Sigmoid colon (tissue), 7 donors: Measurements from ENCODE around the gene AXL. TPM values are rescaled to one million over a fixed set of nuclear protein-coding genes. Genes with fewer than 3 reads are reported as not detected.

Experiments
- DNase-seq: peaks from one replicate; pipeline ENCODE4 v3.0.0-alpha.2; 2019
- H3K27ac ChIP-seq, 4 donors: fragments of 200-600 bp; sonication (generic); one replicate each; pipeline ENCODE4 v1.5.1; 2016 to 2019; ENCODE audit warnings: mild to moderate bottlenecking in 1 of 4
- H3K27me3 ChIP-seq, 3 donors: fragments of 200-600 bp; sonication (generic); one replicate each; pipeline ENCODE4 v1.5.1; 2019; ENCODE audit warnings: mild to moderate bottlenecking in 1 of 3
- H3K36me3 ChIP-seq, 4 donors: fragments of 200-600 bp; sonication (generic); one replicate each; pipeline ENCODE4 v1.5.1; 2016 to 2019
- H3K4me1 ChIP-seq, 4 donors: fragments of 200-600 bp; sonication (generic); one replicate each; pipeline ENCODE4 v1.5.1; 2017 to 2019
- H3K4me3 ChIP-seq, 4 donors: fragments of 200-600 bp; sonication (generic); one replicate each; pipeline ENCODE4 v1.5.1; 2017 to 2019; ENCODE audit warnings: mild to moderate bottlenecking in 2 of 4, moderate library complexity in 1 of 4
- H3K9me3 ChIP-seq, 4 donors: fragments of 200-600 bp in 3 of 4; sonication (generic) in 3 of 4; one replicate each; pipeline versions ENCODE4 v1.5.1 to v1.6.1; 2013 to 2019
- CTCF ChIP-seq, 4 experiments: fragments of 450-650 bp in 3 of 4; fragments of 200-600 bp in 1 of 4; IDR thresholded peaks; one replicate each; pipeline ENCODE4 v1.5.1; 2016 to 2019; ENCODE audit warnings: antibody characterized with exemption in 4 of 4, mild to moderate bottlenecking in 3 of 4, moderate library complexity in 2 of 4
- EP300 ChIP-seq, 4 donors: sonication (generic); formaldehyde crosslinking; IDR thresholded peaks; one replicate each; pipeline ENCODE4 v1.6.1; 2017; ENCODE audit warnings: antibody characterized with exemption in 4 of 4
- POLR2A ChIP-seq, 2 donors: fragments of 450-650 bp; IDR thresholded peaks; one replicate each; pipeline ENCODE4 v1.6.1; 2016; ENCODE audit warnings: antibody characterized with exemption in 2 of 2, mild to moderate bottlenecking in 2 of 2, moderate library complexity in 2 of 2
- POLR2AphosphoS5 ChIP-seq, 4 donors: sonication (generic); formaldehyde crosslinking; IDR thresholded peaks; one replicate each; pipeline ENCODE4 v1.6.1; 2017; ENCODE audit warnings: antibody characterized with exemption in 4 of 4
- WGBS, 2 donors: extraction: QIAGEN DNeasy Blood & Tissue Kit; methylation state at CpG; one replicate each; pipeline ENCODE4 v1.1.7; 2013; 5-methylcytosine and 5-hydroxymethylcytosine counted together
- intact Hi-C: fragments of 100-400 bp; cut with DNase I; formaldehyde crosslinking; loops from one replicate; pipeline ENCODE4 v1.15.1; 2023
- polyA plus RNA-seq, 3 donors: library from polyadenylated mRNA; stranded (reverse); fragments of 200-250 nt; gene quantifications; one replicate each; pipeline ENCODE4 v1.2.3, GENCODE V29; 2013
- total RNA-seq, 4 donors: library from RNA; depleted of rRNA; stranded (reverse); fragments of >200 nt; gene quantifications; one replicate each; pipeline ENCODE4 v1.1.0, GENCODE V29; 2016
- donor health status: healthy with polysubstance abuse.
- donor health status: Bipolar disorder and iron deficiency.
- donor health status: healthy.

Gene AXL
- total and polyA plus RNA-seq, 7 donors: 5.4 to 108 (median 85.9) TPM

GRCh38 chr19:41261474-41262190, 42.6 kb downstream of the AXL start:
- no peak for DNase-seq
- Histone ChIP-seq H3K4me3 (peak overlapping the region; percentile 18 to 66 (median 62)), H3K36me3 (peaks cover 18 to 34% (median 32%) of the 10 kb centered on the region in 4 donors), H3K9me3 (no peaks in the 10 kb centered on the region), H3K27ac (peak overlapping the region; percentile 96 to 98 (median 98)), H3K27me3 (no peaks in the 10 kb centered on the region), H3K4me1 (peaks cover 0 to 26% (median 21%) of the 10 kb centered on the region in 4 donors)
- intact Hi-C loops: loop anchor here (1.0 to 5.0 kb wide), 4 partner anchors 35 to 91 kb away; partner anchors contain the start of gene TGFB1
- TF ChIP-seq CTCF (IDR thresholded peaks at IDR 0.05): no peak
- TF ChIP-seq POLR2A (IDR thresholded peaks at IDR 0.05): no peak
- TF ChIP-seq POLR2AphosphoS5 (IDR thresholded peaks at IDR 0.05): no peak
- no peak for TF ChIP-seq EP300 (IDR thresholded peaks at IDR 0.05)
- WGBS, 2 donors: 47 to 59% methylated on average over 10 of the region's 10 CpGs

GRCh38 chr19:41263042-41263849, 44.2 kb downstream of the AXL start:
- H3K27me3 ChIP-seq: no peaks in the 10 kb centered on the region
- 0% methylated on average over 46 of the region's 46 CpGs for WGBS, 2 donors
- H3K9me3 ChIP-seq: no peaks in the 10 kb centered on the region
- H3K4me1 ChIP-seq: peaks cover 0 to 40% (median 33%) of the 10 kb centered on the region in 4 donors
- TF ChIP-seq CTCF (IDR thresholded peaks at IDR 0.05) (no peak), EP300 (IDR thresholded peaks at IDR 0.05) (peak in 1 of 4 donors; percentile 7), POLR2A (IDR thresholded peaks at IDR 0.05) (peak; percentile 78 to 85), POLR2AphosphoS5 (IDR thresholded peaks at IDR 0.05) (peak; percentile 92 to 99 (median 94))
- peak; percentile 89 for DNase-seq
- H3K36me3 ChIP-seq: peaks cover 11 to 22% (median 21%) of the 10 kb centered on the region in 4 donors
- H3K27ac ChIP-seq: peak overlapping the region; percentile 96 to 98 (median 98)
- intact Hi-C loops: loop anchor here (1.0 to 5.0 kb wide), 2 partner anchors 45 to 89 kb away; partner anchors contain the start of gene TGFB1
- peak overlapping the region; percentile 46 to 66 (median 62) for H3K4me3 ChIP-seq

GRCh38 chr19:41263850-41264580, 45.0 kb downstream of the AXL start, which contains the start of gene HNRNPUL1:
TSS of gene HNRNPUL1 (plus strand) at chr19:41264372. CDS start at chr19:41264504, 132 bp downstream.
- peak within 1 kb of the TSS; percentile 84 to 100 (median 92) for H3K4me3 ChIP-seq
- DNase-seq: peak; percentile 100
- TF ChIP-seq EP300 (IDR thresholded peaks at IDR 0.05) (no peak), POLR2AphosphoS5 (IDR thresholded peaks at IDR 0.05) (peak; percentile 56 to 73 (median 72)), CTCF (IDR thresholded peaks at IDR 0.05) (peak in 2 of 4 experiments; percentile 8 to 23), POLR2A (IDR thresholded peaks at IDR 0.05) (no peak)
- intact Hi-C loops: loop anchor here (1.0 to 5.0 kb wide), 2 partner anchors 44 to 88 kb away; partner anchors contain the start of gene TGFB1
- H3K27me3 ChIP-seq: no peaks in the 10 kb centered on the region
- H3K27ac ChIP-seq: peak within 1 kb of the TSS; percentile 98 to 100 (median 100)
- no peaks in the 10 kb centered on the region for H3K9me3 ChIP-seq
- H3K36me3 ChIP-seq: peaks cover 15 to 23% (median 21%) of the 10 kb centered on the region in 4 donors
- WGBS, 2 donors: 1% methylated on average over 55 of the region's 55 CpGs
- H3K4me1 ChIP-seq: peaks cover 0 to 40% (median 33%) of the 10 kb centered on the region in 4 donors
